ENCODE data around the gene ATP9B.

ATP9B gene

DNA sequence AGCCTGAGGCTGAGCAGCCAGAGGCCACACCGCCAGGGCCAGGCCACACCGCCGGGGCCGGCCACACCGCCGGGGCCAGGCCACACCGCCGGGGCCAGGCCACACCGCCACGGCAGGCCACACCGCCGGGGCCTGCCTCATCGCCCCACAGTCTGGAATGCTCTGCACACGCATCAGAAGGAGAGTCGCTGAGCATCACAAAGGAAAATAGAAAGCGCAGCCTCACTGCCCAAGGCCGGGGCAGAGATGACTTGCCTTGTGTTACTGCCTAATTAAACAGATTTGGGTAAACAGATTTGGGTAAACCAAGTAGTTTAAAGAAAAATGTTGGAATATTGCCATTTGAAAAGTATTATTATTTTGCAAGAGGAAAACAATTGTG is 316.1 kb downstream of the ATP9B start:
- no peak for DNase-seq (ENCODE audit: low read depth)
- no peak for TF ChIP-seq CTCF (IDR thresholded peaks at IDR 0.05; ENCODE audit: insufficient read depth, low read depth, low read length, missing control alignments)

DNA sequence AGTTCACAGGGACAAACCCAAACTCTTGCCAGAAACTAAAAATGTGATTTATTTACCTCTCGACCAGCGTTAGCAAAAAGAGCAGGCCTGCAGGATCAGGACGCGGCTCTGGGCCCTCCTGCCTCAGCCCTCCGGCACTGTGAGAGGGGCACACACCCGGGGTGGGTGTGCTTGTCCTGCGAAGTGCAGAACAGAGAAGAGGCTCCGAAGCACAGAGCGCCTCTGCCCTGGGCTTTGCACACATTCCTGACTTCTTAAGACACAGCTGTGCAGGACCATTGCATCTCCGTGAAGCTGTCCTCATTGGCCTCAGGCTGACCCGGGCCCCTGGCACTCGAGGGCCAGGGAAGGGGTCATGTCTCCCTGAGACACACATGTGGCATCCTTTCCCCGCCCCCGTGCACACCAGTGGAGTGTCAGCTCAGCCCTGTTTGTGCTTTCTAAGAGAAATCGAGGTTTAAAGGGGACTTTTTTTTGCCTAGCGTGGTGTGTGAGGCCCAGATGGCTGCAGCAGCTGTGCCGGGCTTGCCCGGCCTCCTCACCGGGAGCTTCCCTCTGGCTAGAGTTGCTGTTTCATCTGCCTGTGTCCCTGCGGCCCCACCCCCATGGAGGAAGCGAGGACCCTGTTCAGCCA is 316.6 kb downstream of the ATP9B start:
- no peak for DNase-seq (ENCODE audit: low read depth)
- TF ChIP-seq CTCF (IDR thresholded peaks at IDR 0.05; ENCODE audit: insufficient read depth, low read depth, low read length, missing control alignments): no peak
- H3K4me3 ChIP-seq (ENCODE audit: low read length): no peak overlapping the region

More for the DNA sequence above, 316.1 kb downstream of the ATP9B start:
- H3K4me3 ChIP-seq (ENCODE audit: low read length): no peak overlapping the region

DNA sequence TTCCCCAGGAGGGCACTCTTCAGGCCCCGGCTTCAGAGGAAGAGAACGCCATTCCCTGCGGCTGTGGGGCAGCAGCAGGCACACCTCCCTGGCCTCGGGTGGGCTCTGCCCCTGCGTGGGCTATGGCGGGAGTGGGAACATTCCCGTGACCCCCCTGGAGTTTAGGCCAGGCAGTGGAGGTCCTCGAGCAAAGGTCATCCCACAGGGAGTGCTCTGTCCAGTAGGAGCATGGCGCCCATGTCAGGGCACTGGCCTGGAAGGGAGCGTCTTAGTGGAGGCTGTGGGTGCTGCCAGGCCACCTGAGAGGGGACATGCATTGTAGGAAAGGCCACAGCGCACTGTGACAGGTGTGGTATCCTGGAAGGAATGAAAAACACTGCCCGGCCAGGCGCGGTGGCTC is 317.4 kb downstream of the ATP9B start:
- TF ChIP-seq CTCF (IDR thresholded peaks at IDR 0.05; ENCODE audit: insufficient read depth, low read depth, low read length, missing control alignments): no peak
- no peak for DNase-seq (ENCODE audit: low read depth)
- no peak overlapping the region for H3K4me3 ChIP-seq (ENCODE audit: low read length)

DNA sequence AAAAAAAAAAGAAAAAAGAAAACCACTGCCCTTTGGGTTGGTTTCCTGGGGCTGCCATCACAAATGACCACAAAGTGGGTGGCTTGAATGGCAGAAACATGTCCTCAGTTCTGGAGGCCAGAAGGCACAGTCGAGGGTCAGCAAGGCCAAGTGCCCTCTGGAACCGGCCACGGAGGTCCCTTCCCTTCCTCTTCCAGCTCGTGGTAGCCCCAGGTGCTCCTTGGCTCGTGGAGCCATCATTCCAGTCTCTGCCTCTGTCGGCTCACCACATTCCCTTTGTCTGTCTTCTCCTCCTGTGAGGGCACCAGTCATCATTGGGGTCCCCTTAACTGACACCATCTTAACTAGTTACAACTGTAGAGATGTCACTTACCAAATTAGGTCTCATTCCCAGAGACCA is 318.0 kb downstream of the ATP9B start:
- DNase-seq (ENCODE audit: low read depth): no peak
- no peak overlapping the region for H3K4me3 ChIP-seq (ENCODE audit: low read length)
- no peak for TF ChIP-seq CTCF (IDR thresholded peaks at IDR 0.05; ENCODE audit: insufficient read depth, low read depth, low read length, missing control alignments)

DNA sequence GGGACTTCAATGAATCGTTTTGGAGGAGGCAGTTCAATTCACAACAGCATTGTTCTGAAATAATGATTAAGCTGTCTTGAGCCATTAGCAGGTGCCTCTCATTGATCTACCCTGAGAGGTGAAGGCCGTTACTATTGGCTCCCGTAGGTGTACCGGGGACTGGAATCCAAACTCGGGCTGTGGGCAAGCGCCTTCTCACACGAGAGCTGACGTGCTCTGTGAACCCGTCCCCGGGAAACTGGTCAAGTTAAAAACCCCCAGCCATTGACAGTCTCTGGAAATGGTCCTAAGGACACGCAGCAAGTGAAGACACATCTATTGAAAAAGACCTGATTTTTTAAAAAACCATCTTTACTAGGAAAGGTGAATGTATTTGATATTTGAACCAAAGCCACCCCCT is 318.4 kb downstream of the ATP9B start:
- H3K4me3 ChIP-seq (ENCODE audit: low read length): no peak overlapping the region
- no peak for DNase-seq (ENCODE audit: low read depth)
- no peak for TF ChIP-seq CTCF (IDR thresholded peaks at IDR 0.05; ENCODE audit: insufficient read depth, low read depth, low read length, missing control alignments)

- H3K4me3 ChIP-seq (ENCODE audit: low read length): no peak overlapping the region
- TF ChIP-seq CTCF (IDR thresholded peaks at IDR 0.05; ENCODE audit: insufficient read depth, low read depth, low read length, missing control alignments): no peak
- DNase-seq (ENCODE audit: low read depth): no peak
Observed at GRCh38 chr18:79388043-79388442, 318.8 kb downstream of the ATP9B start.

GRCh38 chr18:79389689-79390088 is 320.5 kb downstream of the ATP9B start:
- no peak for DNase-seq (ENCODE audit: low read depth)
- no peak for TF ChIP-seq CTCF (IDR thresholded peaks at IDR 0.05; ENCODE audit: insufficient read depth, low read depth, low read length, missing control alignments)
- H3K4me3 ChIP-seq (ENCODE audit: low read length): no peak overlapping the region

Data from epithelial cell of esophagus (primary cell).